CD14-positive monocyte (primary cell): ENCODE measurements around the gene SYS1. TPM values are rescaled to one million over a fixed set of nuclear protein-coding genes. Genes with fewer than 3 reads are reported as not detected.

Source experiments
- DNase-seq, 3 donors: peaks; one replicate each; pipeline ENCODE4 v3.0.0-alpha.2; 2011 to 2022
- H2AFZ ChIP-seq: 2 replicates; pipeline ENCODE4 v1.6.0; 2012; ENCODE audit warnings: mild to moderate bottlenecking, low read depth, low read length, inconsistent platforms; ENCODE audit not compliant: insufficient read depth, poor library complexity, severe bottlenecking
- H3K27ac ChIP-seq, 2 donors: 1 replicate in 1 of 2; 2 replicates in 1 of 2; pipeline ENCODE4 v1.5.1; 2012 to 2013; ENCODE audit warnings: low read length in 2 of 2, control low read depth in 1 of 2, inconsistent platforms in 1 of 2, low read depth in 1 of 2, mild to moderate bottlenecking in 1 of 2
- H3K27me3 ChIP-seq, 2 donors: one replicate each; pipeline versions ENCODE4 v1.6.0 to v1.6.1; 2011 to 2013; ENCODE audit warnings: low read length in 2 of 2; ENCODE audit not compliant: control insufficient read depth in 2 of 2, insufficient read depth in 2 of 2
- H3K36me3 ChIP-seq, 2 donors: replicated peaks in 1 of 2; 1 replicate in 1 of 2; 2 replicates in 1 of 2; pipeline versions ENCODE4 v1.5.1 to v1.6.1; 2012 to 2013; ENCODE audit warnings: low read length in 2 of 2, control low read depth in 1 of 2, inconsistent platforms in 1 of 2, mild to moderate bottlenecking in 1 of 2; ENCODE audit not compliant: insufficient read depth in 2 of 2, control insufficient read depth in 1 of 2
- H3K4me1 ChIP-seq, 2 donors: 1 replicate in 1 of 2; 2 replicates in 1 of 2; pipeline versions ENCODE4 v1.5.1 to v1.6.1; 2012 to 2013; ENCODE audit warnings: low read length in 2 of 2, control low read depth in 1 of 2, inconsistent platforms in 1 of 2, mild to moderate bottlenecking in 1 of 2, moderate library complexity in 1 of 2; ENCODE audit not compliant: insufficient read depth in 2 of 2, control insufficient read depth in 1 of 2
- H3K4me2 ChIP-seq: replicated peaks from 2 replicates; pipeline ENCODE3; 2012; ENCODE audit warnings: low read length, moderate library complexity, mild to moderate bottlenecking; ENCODE audit not compliant: poor library complexity, severe bottlenecking; ENCODE audit errors: extremely low read depth
- H3K4me3 ChIP-seq, 3 experiments: fragments of 200-600 bp in 1 of 3; sonication (generic) in 1 of 3; replicated peaks in 1 of 3; 1 replicate in 2 of 3; 2 replicates in 1 of 3; pipeline ENCODE4 v1.5.1; 2011 to 2013; ENCODE audit warnings: low read length in 3 of 3, mild to moderate bottlenecking in 3 of 3, control low read depth in 2 of 3, low read depth in 2 of 3, inconsistent platforms in 1 of 3, moderate library complexity in 1 of 3
- H3K79me2 ChIP-seq: 2 replicates; pipeline ENCODE4 v1.6.0; 2012; ENCODE audit warnings: mild to moderate bottlenecking, control low read depth, inconsistent platforms, low read length, moderate library complexity; ENCODE audit not compliant: insufficient read depth
- H3K9ac ChIP-seq: 2 replicates; pipeline ENCODE4 v1.6.0; 2017; ENCODE audit warnings: low read length, mild to moderate bottlenecking; ENCODE audit not compliant: insufficient read depth, poor library complexity, severe bottlenecking
- H3K9me3 ChIP-seq, 2 donors: replicated peaks in 1 of 2; 1 replicate in 1 of 2; 2 replicates in 1 of 2; pipeline versions ENCODE4 v1.5.1 to v1.6.1; 2012 to 2013; ENCODE audit warnings: low read length in 2 of 2, control low read depth in 1 of 2; ENCODE audit not compliant: control insufficient read depth in 1 of 2, insufficient read depth in 1 of 2
- H4K20me1 ChIP-seq: 2 replicates; pipeline ENCODE4 v1.6.0; 2012; ENCODE audit warnings: mild to moderate bottlenecking, low read length, control low read depth, moderate library complexity; ENCODE audit not compliant: insufficient read depth
- H3K27ac Mint-ChIP-seq, 7 donors: one replicate each; pipeline ENCODE4 v1.8.0; 2020; ENCODE audit warnings: mild to moderate bottlenecking in 7 of 7, mixed read lengths in 7 of 7, moderate library complexity in 6 of 7, inconsistent platforms in 2 of 7
- H3K27me3 Mint-ChIP-seq, 3 donors: one replicate each; pipeline ENCODE4 v1.8.0; 2021 to 2022; ENCODE audit warnings: low read depth in 3 of 3, mild to moderate bottlenecking in 3 of 3, mixed read lengths in 3 of 3, moderate library complexity in 3 of 3, inconsistent platforms in 1 of 3
- H3K36me3 Mint-ChIP-seq, 2 donors: one replicate each; pipeline ENCODE4 v1.8.0; 2020; ENCODE audit warnings: mixed read lengths in 2 of 2, inconsistent platforms in 1 of 2, mild to moderate bottlenecking in 1 of 2
- H3K4me1 Mint-ChIP-seq: one replicate; pipeline ENCODE4 v1.8.0; 2020; ENCODE audit warnings: mild to moderate bottlenecking, mixed read lengths
- H3K4me3 Mint-ChIP-seq, 2 donors: one replicate each; pipeline ENCODE4 v1.8.0; 2020; ENCODE audit warnings: mild to moderate bottlenecking in 2 of 2, mixed read lengths in 2 of 2, moderate library complexity in 1 of 2
- H3K9me3 Mint-ChIP-seq, 7 donors: one replicate each; pipeline ENCODE4 v1.8.0; 2020 to 2022; ENCODE audit warnings: mixed read lengths in 7 of 7, mild to moderate bottlenecking in 6 of 7, moderate library complexity in 6 of 7, inconsistent platforms in 2 of 7
- CTCF ChIP-seq: fragments of 200-600 bp; IDR thresholded peaks from one replicate; pipeline ENCODE4 v1.8.0; 2022; ENCODE audit warnings: antibody characterized with exemption, mild to moderate bottlenecking
- WGBS: methylation state at CpG from one replicate; pipeline ENCODE4 v1.1.5; 2013; ENCODE audit warnings: missing lambda C conversion rate; ENCODE audit not compliant: insufficient coverage; 5-methylcytosine and 5-hydroxymethylcytosine counted together
- intact Hi-C, 2 donors: fragments of 100-400 bp; cut with micrococcal nuclease; formaldehyde crosslinking; loops; one replicate each; pipeline versions ENCODE4 v1.15.0 to v1.15.1; 2023
- polyA plus RNA-seq, 3 donors: library from polyadenylated mRNA; depleted of rRNA in 1 of 3; unstranded in 2 of 3; stranded (reverse) in 1 of 3; fragments of 300-500 nt in 2 of 3; fragments of >200 nt in 1 of 3; fragmentation: Illumina TruSeq in 2 of 3; gene quantifications; 1 replicate in 2 of 3; 2 replicates in 1 of 3; pipeline ENCODE4 v1.2.3, GENCODE V29; 2012 to 2021

The SYS1 gene
- polyA plus RNA-seq, 3 donors = 16.8 to 23.1 (median 22.1) TPM

- Histone ChIP-seq H3K4me3 (no peak overlapping the region), H3K9me3 (no peaks in the 10 kb centered on the region), H3K9ac (no peak overlapping the region), H3K4me2 (no peak overlapping the region), H3K27ac (no peak overlapping the region), H4K20me1 (no peaks in the 10 kb centered on the region), H3K4me1 (peaks cover 20 to 21% of the 10 kb centered on the region in 2 donors), H3K36me3 (peaks cover 0 to 2% of the 10 kb centered on the region in 2 donors), H3K79me2 (no peaks in the 10 kb centered on the region), H2AFZ (peak overlapping the region; percentile 4), H3K27me3 (no peaks in the 10 kb centered on the region)
- DNase-seq = peak; percentile 65 to 82 (median 76)
- Mint-ChIP-seq H3K4me1 (peaks cover 24% of the 10 kb centered on the region), H3K27ac (no peak overlapping the region), H3K27me3 (peaks cover 0 to 3% (median 1%) of the 10 kb centered on the region in 3 donors), H3K4me3 (no peak overlapping the region), H3K9me3 (peaks cover 0 to 7% (median 0%) of the 10 kb centered on the region in 7 donors), H3K36me3 (peaks cover 0 to 9% of the 10 kb centered on the region in 2 donors)
- TF ChIP-seq CTCF = peak; percentile 48
- WGBS = 39% methylated on average over 6 of the region's 7 CpGs
- intact Hi-C loops = loop anchor here (5.0 kb wide), 2 partner anchors 39 to 114 kb away; partner anchors contain the start of gene SYS1 (in 1 of the 2)
These were observed 40.0 kb upstream of the SYS1 start for GRCh38 chr20:45322952-45323383.

GRCh38 chr20:45323731-45324130, 39.2 kb upstream of the SYS1 start:
- intact Hi-C loops = loop anchor here (5.0 kb wide), 2 partner anchors 39 to 114 kb away; partner anchors contain the start of gene SYS1 (in 1 of the 2)
- no peaks in the 10 kb centered on the region for H4K20me1 ChIP-seq
- no peak for TF ChIP-seq CTCF
- H3K79me2 ChIP-seq = no peaks in the 10 kb centered on the region
- H3K27ac Mint-ChIP-seq = peak overlapping the region in 2 of 7 donors; percentile 60 to 79
- H3K9ac ChIP-seq = no peak overlapping the region
- no peak for DNase-seq
- H3K4me3 Mint-ChIP-seq = no peak overlapping the region
- no peaks in the 10 kb centered on the region for H3K27me3 ChIP-seq
- H3K4me2 ChIP-seq = no peak overlapping the region
- H3K9me3 ChIP-seq = no peaks in the 10 kb centered on the region
- no peak overlapping the region for H2AFZ ChIP-seq
- H3K9me3 Mint-ChIP-seq = peaks cover 0 to 7% (median 0%) of the 10 kb centered on the region in 7 donors
- no peak overlapping the region for H3K27ac ChIP-seq
- H3K4me1 ChIP-seq = peaks cover 18 to 20% of the 10 kb centered on the region in 2 donors
- H3K27me3 Mint-ChIP-seq = no peaks in the 10 kb centered on the region
- no peak overlapping the region for H3K4me3 ChIP-seq
- H3K36me3 Mint-ChIP-seq = peaks cover 0 to 9% of the 10 kb centered on the region in 2 donors
- H3K4me1 Mint-ChIP-seq = peaks cover 18% of the 10 kb centered on the region
- H3K36me3 ChIP-seq = peaks cover 0 to 9% of the 10 kb centered on the region in 2 donors
